A549 (cell line): ENCODE results near the gene IL17RC. TPM values are rescaled to one million over a fixed set of nuclear protein-coding genes. Genes with fewer than 3 reads are reported as not detected.
A peak's percentile ranks its signal among the peaks of the same experiment; 100 is the strongest.

Experiments used
- ATAC-seq, 2 experiments: fragments of 200-7000 bp in 1 of 2; fragments of >200 bp in 1 of 2; cut with Nextera tagmentation in 1 of 2; cut with Tn5 transposase in 1 of 2; 3 replicates each; pipeline versions ENCODE4 v1.8.0 to v1.9.1; 2018 to 2020; ENCODE audit warnings: mild to moderate bottlenecking in 1 of 2, moderate library complexity in 1 of 2
- CTCF ChIA-PET: fragments of 300-600 bp; sonication (Branson Sonifier 250); formaldehyde crosslinking; extraction: SDS; loops from one replicate; lab custom pipeline; 2021; ENCODE audit warnings: antibody characterized with exemption, inconsistent platforms; lab: Yijun Ruan, JAX
- POLR2A ChIA-PET: fragments of 350-600 bp; formaldehyde crosslinking; extraction: SDS; loops from one replicate; lab custom pipeline; 2021; ENCODE audit warnings: antibody characterized with exemption, inconsistent platforms; lab: Yijun Ruan, JAX
- DNase-seq, 2 experiments: peaks; one replicate each; pipeline versions ENCODE4 v3.0.0 to v3.0.0-alpha.2; 2011 to 2016; ENCODE audit warnings: low read depth in 1 of 2, low spot score in 1 of 2
- FAIRE-seq: peaks from 2 replicates; lab custom pipeline; 2011; peaks lifted over from hg19 to GRCh38; lab: Jason Lieb, UNC
- H3K27ac ChIP-seq, 2 experiments: fragments of >200 bp; sonication (Bioruptor Twin); formaldehyde crosslinking; 3 replicates each; pipeline ENCODE4 v1.5.1; 2016 to 2017
- H3K4me1 ChIP-seq: fragments of >200 bp; sonication (Bioruptor Twin); formaldehyde crosslinking; 3 replicates; pipeline ENCODE4 v1.6.1; 2016
- H3K4me2 ChIP-seq: fragments of >200 bp; sonication (Bioruptor Twin); formaldehyde crosslinking; 3 replicates; pipeline ENCODE4 v1.6.1; 2016
- H3K4me3 ChIP-seq: fragments of >200 bp; sonication (Bioruptor Twin); formaldehyde crosslinking; 3 replicates; pipeline ENCODE4 v1.5.1; 2016
- H3K9me3 ChIP-seq: fragments of >200 bp; sonication (Bioruptor Twin); formaldehyde crosslinking; 3 replicates; pipeline ENCODE4 v1.6.1; 2016
- BHLHE40 ChIP-seq: IDR thresholded peaks from 2 replicates; pipeline ENCODE4 v1.6.1; 2012; ENCODE audit warnings: low read depth, low read length, inconsistent platforms
- EHF ChIP-seq: fragments of 250-450 bp; sonication (Bioruptor Pico); IDR thresholded peaks from 2 replicates; pipeline ENCODE4 v1.5.0; 2020; ENCODE audit warnings: mild to moderate bottlenecking
- EP300 ChIP-seq, 2 experiments: fragments of >200 bp; sonication (Bioruptor Twin); formaldehyde crosslinking; IDR thresholded peaks; 2 replicates in 1 of 2; 3 replicates in 1 of 2; pipeline ENCODE4 v1.6.1; 2016 to 2017
- FOSL2 ChIP-seq, 2 experiments: fragments of 450-650 bp in 1 of 2; fragments of >200 bp in 1 of 2; sonication (Bioruptor Twin) in 1 of 2; formaldehyde crosslinking; IDR thresholded peaks; 2 replicates each; pipeline versions ENCODE4 v1.5.0 to v1.6.1; 2016 to 2020; ENCODE audit warnings: mild to moderate bottlenecking in 1 of 2, moderate library complexity in 1 of 2
- FOXS1 ChIP-seq: fragments of 250-450 bp; sonication (Bioruptor Pico); IDR thresholded peaks from 2 replicates; pipeline ENCODE4 v1.5.0; 2020; ENCODE audit warnings: mild to moderate bottlenecking, moderate library complexity
- GATA3 ChIP-seq: IDR thresholded peaks from 2 replicates; pipeline ENCODE4 v1.6.1; 2012; ENCODE audit warnings: borderline replicate concordance
- HOXB5 ChIP-seq: fragments of 250-450 bp; sonication (Bioruptor Pico); IDR thresholded peaks from 2 replicates; pipeline ENCODE4 v1.5.0; 2020; ENCODE audit warnings: mild to moderate bottlenecking, moderate library complexity
- JUN ChIP-seq, 2 experiments: fragments of >200 bp; sonication (Bioruptor Twin); formaldehyde crosslinking; IDR thresholded peaks; 2 replicates in 1 of 2; 3 replicates in 1 of 2; pipeline ENCODE4 v1.6.1; 2016 to 2017
- JUNB ChIP-seq: fragments of >200 bp; sonication (Bioruptor Twin); formaldehyde crosslinking; IDR thresholded peaks from 2 replicates; pipeline ENCODE4 v1.6.1; 2016
- MAZ ChIP-seq: fragments of 150-350 bp; IDR thresholded peaks from 2 replicates; pipeline ENCODE4 v1.6.1; 2014; ENCODE audit warnings: antibody characterized with exemption, low read depth, low read length, borderline replicate concordance
- MYC ChIP-seq: IDR thresholded peaks from 2 replicates; pipeline ENCODE4 v1.6.1; 2012; ENCODE audit warnings: mild to moderate bottlenecking, inconsistent platforms, low read length, improper control_type of control experiment, borderline replicate concordance
- NPAS2 ChIP-seq: fragments of 250-450 bp; sonication (Bioruptor Pico); IDR thresholded peaks from 2 replicates; pipeline ENCODE4 v1.8.0; 2022; ENCODE audit warnings: mild to moderate bottlenecking, moderate library complexity, borderline replicate concordance
- PHF8 ChIP-seq: fragments of 200-600 bp; sonication (generic); IDR thresholded peaks from 2 replicates; pipeline ENCODE4 v1.6.1; 2016; ENCODE audit warnings: low read depth, mild to moderate bottlenecking, antibody characterized with exemption, moderate library complexity, borderline replicate concordance
- POLR2AphosphoS2 ChIP-seq: conservative IDR thresholded peaks from 2 replicates; pipeline ENCODE4 v1.6.1; 2012; ENCODE audit warnings: low read length, improper control_type of control experiment, inconsistent platforms
- RAD21 ChIP-seq, 2 experiments: fragments of >200 bp in 1 of 2; sonication (Bioruptor Twin) in 1 of 2; formaldehyde crosslinking in 1 of 2; IDR thresholded peaks in 1 of 2; conservative IDR thresholded peaks in 1 of 2; 2 replicates in 1 of 2; 3 replicates in 1 of 2; pipeline ENCODE4 v1.6.1; 2012 to 2018; ENCODE audit warnings: inconsistent platforms in 1 of 2
- RCOR1 ChIP-seq: fragments of 150-350 bp; IDR thresholded peaks from 2 replicates; pipeline ENCODE4 v1.6.1; 2014; ENCODE audit warnings: antibody characterized with exemption, low read length, low read depth
- SMC3 ChIP-seq: fragments of >200 bp; sonication (Bioruptor Twin); formaldehyde crosslinking; IDR thresholded peaks from 3 replicates; pipeline ENCODE4 v1.6.1; 2018; ENCODE audit warnings: inconsistent platforms
- TFCP2L1 ChIP-seq: fragments of 250-450 bp; sonication (Bioruptor Pico); IDR thresholded peaks from 2 replicates; pipeline ENCODE4 v1.5.0; 2021; ENCODE audit warnings: mild to moderate bottlenecking
- ZFP36 ChIP-seq: fragments of 450-650 bp; IDR thresholded peaks from 2 replicates; pipeline ENCODE4 v1.6.1; 2014; ENCODE audit warnings: borderline replicate concordance; ENCODE audit not compliant: partially characterized antibody
- ZSCAN20 ChIP-seq: fragments of 250-450 bp; sonication (Bioruptor Pico); IDR thresholded peaks from 2 replicates; pipeline ENCODE4 v1.8.0; 2022; ENCODE audit warnings: mild to moderate bottlenecking, moderate library complexity
- WGBS: methylation state at CpG from one replicate; pipeline ENCODE4 v1.1.6; 2017; ENCODE audit errors: missing lambda C conversion rate; 5-methylcytosine and 5-hydroxymethylcytosine counted together
- polyA plus RNA-seq, 4 experiments: library from polyadenylated mRNA; depleted of rRNA in 3 of 4; stranded (reverse); fragments of >200 nt; fragmentation: RNase III in 1 of 4; extraction: RNeasy Plus Mini Kit Qiagen cat#74134 plus additional on column Dnase treatment in 1 of 4; gene quantifications; 2 replicates in 3 of 4; 3 replicates in 1 of 4; pipeline ENCODE4 v1.2.3, GENCODE V29; 2011 to 2017
- TF ChIP-seq, protein P1 (sequence below): fragments of 250-450 bp; sonication (Bioruptor Pico); IDR thresholded peaks from 2 replicates; pipeline ENCODE4 v1.5.0; 2020; ENCODE audit warnings: low read depth, mild to moderate bottlenecking, moderate library complexity
- TF ChIP-seq, protein P2 (sequence below): fragments of 450-650 bp; IDR thresholded peaks from 2 replicates; pipeline ENCODE4 v1.6.1; 2014; ENCODE audit warnings: antibody characterized with exemption
- TF ChIP-seq, protein P3 (sequence below): IDR thresholded peaks from 2 replicates; pipeline ENCODE4 v1.6.1; 2012
- TF ChIP-seq, protein P4 (sequence below): IDR thresholded peaks from 2 replicates; pipeline ENCODE4 v1.6.1; 2012; ENCODE audit warnings: low read depth, borderline replicate concordance
- TF ChIP-seq, protein P5 (sequence below): IDR thresholded peaks from 2 replicates; pipeline ENCODE4 v1.6.1; 2012

Gene IL17RC
- polyA plus RNA-seq, 2 of the 4 experiments (the other 2 are of a cell fraction) = 7.7 to 9.4 TPM

DNA sequence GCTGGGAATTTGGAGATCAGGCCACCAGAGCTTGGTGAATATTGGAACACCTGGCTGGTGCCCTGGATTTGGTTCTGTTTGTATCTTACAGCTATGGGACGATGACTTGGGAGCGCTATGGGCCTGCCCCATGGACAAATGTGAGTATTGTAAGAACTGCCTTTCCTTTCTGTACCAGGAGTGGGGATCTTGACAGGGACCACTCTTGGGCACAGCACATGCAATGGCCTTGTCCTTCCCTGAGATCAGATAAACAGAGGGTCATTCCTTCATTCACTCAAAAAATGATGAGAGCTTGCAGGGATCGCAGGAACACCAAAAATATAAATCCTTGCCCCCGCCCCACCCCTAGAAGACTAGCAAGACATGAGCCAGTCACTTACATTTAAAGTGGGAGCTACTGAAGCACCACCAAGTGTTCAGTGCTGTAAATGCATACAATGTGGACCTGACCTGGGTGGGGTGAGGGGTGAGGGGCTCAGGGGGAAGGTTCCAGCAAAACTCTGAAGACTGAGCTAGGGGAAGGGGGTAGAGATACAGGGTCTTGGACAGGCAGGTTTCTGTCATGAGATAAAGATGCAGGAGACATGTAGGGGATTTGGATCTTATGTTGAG, 14.0 kb downstream of the IL17RC start:
- POLR2A ChIA-PET = interaction anchor here (0.7 kb wide), 1 partner anchor 176 kb away, joined by 3 read pairs; no protein-coding TSS in a partner anchor
- Histone ChIP-seq H3K4me2 (no peak overlapping the region), H3K9me3 (0 out of 3 replicates have a peak, but pooled peaks cover 5% of the 10 kb centered on the region), H3K4me1 (peaks cover 17% of the 10 kb centered on the region), H3K27ac (no peak overlapping the region), H3K4me3 (no peak overlapping the region)
- TF ChIP-seq ZFP36 = no peak
- 0 out of 5 replicates have a peak, but pooled peaks have one; percentile 10 to 13 for TF ChIP-seq RAD21 (conservative IDR thresholded peaks at IDR 0.05 in 1 of 2, IDR thresholded peaks at IDR 0.05 in 1 of 2)
- TF ChIP-seq POLR2AphosphoS2 = no peak
- WGBS = 89% methylated on average over 4 of the region's 4 CpGs
- CTCF ChIA-PET = interaction anchor here (0.6 to 8.6 kb wide), 13 partner anchors 10 to 808 kb away, joined by 3 to 146 read pairs (median 9); partner anchors contain the start of genes IL17RC, IL17RE and RPUSD3
- no peak for FAIRE-seq
- DNase-seq = no peak
- no peak for ATAC-seq

DNA sequence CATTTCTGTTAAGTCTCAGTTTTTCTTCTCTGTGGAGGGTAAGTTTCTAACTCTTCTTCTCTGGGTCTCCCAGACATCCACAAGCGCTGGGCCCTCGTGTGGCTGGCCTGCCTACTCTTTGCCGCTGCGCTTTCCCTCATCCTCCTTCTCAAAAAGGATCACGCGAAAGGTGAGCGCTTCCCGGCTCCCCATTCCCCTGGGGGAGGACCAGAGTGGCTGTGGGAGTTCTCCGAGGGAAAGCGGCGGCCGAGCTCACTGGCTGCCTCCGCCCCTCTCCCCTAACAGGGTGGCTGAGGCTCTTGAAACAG, 15.6 kb downstream of the IL17RC start:
- no peak; a peak in 1 of 6 replicates for ATAC-seq
- Histone ChIP-seq H3K4me2 (peak overlapping the region; percentile 96), H3K4me3 (peak overlapping the region; percentile 73), H3K9me3 (0 out of 3 replicates have a peak, but pooled peaks cover 5% of the 10 kb centered on the region), H3K4me1 (peaks cover 17% of the 10 kb centered on the region), H3K27ac (peak overlapping the region; percentile 85 to 93)
- CTCF ChIA-PET = interaction anchor here (0.6 to 8.6 kb wide), 41 partner anchors 11 to 527 kb away, joined by 3 to 146 read pairs (median 5); partner anchors contain the start of genes ARPC4, CIDEC, FANCD2 and IL17RC
- 0 out of 5 replicates have a peak, but pooled peaks of 1 of the 2 experiments have one; percentile 11 for TF ChIP-seq JUN (IDR thresholded peaks at IDR 0.05)
- no peak for TF ChIP-seq BHLHE40
- no peak for TF ChIP-seq TFCP2L1 (CRISPR knock-in tag)
- TF ChIP-seq, protein P1, sequence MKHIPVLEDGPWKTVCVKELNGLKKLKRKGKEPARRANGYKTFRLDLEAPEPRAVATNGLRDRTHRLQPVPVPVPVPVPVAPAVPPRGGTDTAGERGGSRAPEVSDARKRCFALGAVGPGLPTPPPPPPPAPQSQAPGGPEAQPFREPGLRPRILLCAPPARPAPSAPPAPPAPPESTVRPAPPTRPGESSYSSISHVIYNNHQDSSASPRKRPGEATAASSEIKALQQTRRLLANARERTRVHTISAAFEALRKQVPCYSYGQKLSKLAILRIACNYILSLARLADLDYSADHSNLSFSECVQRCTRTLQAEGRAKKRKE (CRISPR knock-in tag) = no peak
- no peak for TF ChIP-seq FOXS1 (CRISPR knock-in tag)
- DNase-seq = no peak
- FAIRE-seq = no peak
- POLR2A ChIA-PET = interaction anchor here (0.7 to 2.6 kb wide), 10 partner anchors 9 to 140 kb away, joined by 3 to 53 read pairs (median 7); partner anchors contain the start of genes ARPC4 and RPUSD3
- 42% methylated on average over 13 of the region's 13 CpGs for WGBS

DNA sequence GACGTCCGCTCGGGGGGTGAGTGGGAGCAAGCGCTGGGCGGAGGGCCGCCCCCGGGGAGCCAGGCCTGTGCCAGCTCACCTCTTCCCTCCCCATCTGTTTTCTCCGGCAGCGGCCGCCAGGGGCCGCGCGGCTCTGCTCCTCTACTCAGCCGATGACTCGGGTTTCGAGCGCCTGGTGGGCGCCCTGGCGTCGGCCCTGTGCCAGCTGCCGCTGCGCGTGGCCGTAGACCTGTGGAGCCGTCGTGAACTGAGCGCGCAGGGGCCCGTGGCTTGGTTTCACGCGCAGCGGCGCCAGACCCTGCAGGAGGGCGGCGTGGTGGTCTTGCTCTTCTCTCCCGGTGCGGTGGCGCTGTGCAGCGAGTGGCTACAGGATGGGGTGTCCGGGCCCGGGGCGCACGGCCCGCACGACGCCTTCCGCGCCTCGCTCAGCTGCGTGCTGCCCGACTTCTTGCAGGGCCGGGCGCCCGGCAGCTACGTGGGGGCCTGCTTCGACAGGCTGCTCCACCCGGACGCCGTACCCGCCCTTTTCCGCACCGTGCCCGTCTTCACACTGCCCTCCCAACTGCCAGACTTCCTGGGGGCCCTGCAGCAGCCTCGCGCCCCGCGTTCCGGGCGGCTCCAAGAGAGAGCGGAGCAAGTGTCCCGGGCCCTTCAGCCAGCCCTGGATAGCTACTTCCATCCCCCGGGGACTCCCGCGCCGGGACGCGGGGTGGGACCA, 16.1 kb downstream of the IL17RC start:
- ATAC-seq (peak; percentile 77 to 89), FAIRE-seq (no peak), DNase-seq (peak; percentile 74 to 76)
- ChIA-PET POLR2A (interaction anchor here (0.7 to 2.6 kb wide), 17 partner anchors 8 to 140 kb away, joined by 3 to 53 read pairs (median 6); partner anchors contain the start of genes ARPC4, JAGN1, PRRT3 and RPUSD3), CTCF (interaction anchor here (0.6 to 8.6 kb wide), 46 partner anchors 10 to 528 kb away, joined by 3 to 146 read pairs (median 5); partner anchors contain the start of genes ARPC4, CIDEC, FANCD2 and IL17RC)
- under 1% methylated on average over 29 of the region's 77 CpGs for WGBS
- Histone ChIP-seq H3K4me2 (peak overlapping the region; percentile 96), H3K4me3 (peak overlapping the region; percentile 73), H3K27ac (peak overlapping the region; percentile 85 to 93), H3K4me1 (peaks cover 17% of the 10 kb centered on the region), H3K9me3 (0 out of 3 replicates have a peak, but pooled peaks cover 5% of the 10 kb centered on the region)
- TF ChIP-seq, protein P2, sequence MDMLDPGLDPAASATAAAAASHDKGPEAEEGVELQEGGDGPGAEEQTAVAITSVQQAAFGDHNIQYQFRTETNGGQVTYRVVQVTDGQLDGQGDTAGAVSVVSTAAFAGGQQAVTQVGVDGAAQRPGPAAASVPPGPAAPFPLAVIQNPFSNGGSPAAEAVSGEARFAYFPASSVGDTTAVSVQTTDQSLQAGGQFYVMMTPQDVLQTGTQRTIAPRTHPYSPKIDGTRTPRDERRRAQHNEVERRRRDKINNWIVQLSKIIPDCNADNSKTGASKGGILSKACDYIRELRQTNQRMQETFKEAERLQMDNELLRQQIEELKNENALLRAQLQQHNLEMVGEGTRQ = no peak
- TF ChIP-seq ZSCAN20 = no peak
- TF ChIP-seq, protein P1 (CRISPR knock-in tag) = 0 out of 2 replicates have a peak, but pooled peaks have one; percentile 29
- no peak for TF ChIP-seq EHF (CRISPR knock-in tag)
- peak; percentile 69 for TF ChIP-seq SMC3
- TF ChIP-seq RCOR1 = no peak
- TF ChIP-seq TFCP2L1 (CRISPR knock-in tag) = peak; percentile 90
- TF ChIP-seq NPAS2 (CRISPR knock-in tag) = peak; percentile 30; the same call in 1 of the 2 replicates
- TF ChIP-seq, protein P3, sequence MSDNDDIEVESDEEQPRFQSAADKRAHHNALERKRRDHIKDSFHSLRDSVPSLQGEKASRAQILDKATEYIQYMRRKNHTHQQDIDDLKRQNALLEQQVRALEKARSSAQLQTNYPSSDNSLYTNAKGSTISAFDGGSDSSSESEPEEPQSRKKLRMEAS = peak; percentile 75
- no peak for TF ChIP-seq JUNB
- peak; percentile 9; the same call in 1 of the 2 replicates for TF ChIP-seq GATA3
- no peak for TF ChIP-seq MAZ
- no peak; the same call in 1 of the 2 replicates for TF ChIP-seq MYC
- TF ChIP-seq EP300 (IDR thresholded peaks at IDR 0.05) = no peak
- TF ChIP-seq FOSL2 (IDR thresholded peaks at IDR 0.05) = no peak
- peak; percentile 54 for TF ChIP-seq FOSL2 (CRISPR knock-in tag; IDR thresholded peaks at IDR 0.05)
- TF ChIP-seq HOXB5 (CRISPR knock-in tag) = no peak
- TF ChIP-seq, protein P4, sequence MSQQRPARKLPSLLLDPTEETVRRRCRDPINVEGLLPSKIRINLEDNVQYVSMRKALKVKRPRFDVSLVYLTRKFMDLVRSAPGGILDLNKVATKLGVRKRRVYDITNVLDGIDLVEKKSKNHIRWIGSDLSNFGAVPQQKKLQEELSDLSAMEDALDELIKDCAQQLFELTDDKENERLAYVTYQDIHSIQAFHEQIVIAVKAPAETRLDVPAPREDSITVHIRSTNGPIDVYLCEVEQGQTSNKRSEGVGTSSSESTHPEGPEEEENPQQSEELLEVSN = peak; percentile 92
- TF ChIP-seq, protein P5, sequence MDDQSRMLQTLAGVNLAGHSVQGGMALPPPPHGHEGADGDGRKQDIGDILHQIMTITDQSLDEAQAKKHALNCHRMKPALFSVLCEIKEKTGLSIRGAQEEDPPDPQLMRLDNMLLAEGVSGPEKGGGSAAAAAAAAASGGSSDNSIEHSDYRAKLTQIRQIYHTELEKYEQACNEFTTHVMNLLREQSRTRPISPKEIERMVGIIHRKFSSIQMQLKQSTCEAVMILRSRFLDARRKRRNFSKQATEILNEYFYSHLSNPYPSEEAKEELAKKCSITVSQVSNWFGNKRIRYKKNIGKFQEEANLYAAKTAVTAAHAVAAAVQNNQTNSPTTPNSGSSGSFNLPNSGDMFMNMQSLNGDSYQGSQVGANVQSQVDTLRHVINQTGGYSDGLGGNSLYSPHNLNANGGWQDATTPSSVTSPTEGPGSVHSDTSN = 0 out of 2 replicates have a peak, but pooled peaks have one; percentile 21
- TF ChIP-seq POLR2AphosphoS2 = no peak
- TF ChIP-seq RAD21 (conservative IDR thresholded peaks at IDR 0.05 in 1 of 2, IDR thresholded peaks at IDR 0.05 in 1 of 2) = peak; percentile 59 to 67; a peak in 4 of 5 replicates
- TF ChIP-seq PHF8 = peak; percentile 48; the same call in 1 of the 2 replicates
